Tibial artery (tissue), 4 donors: ENCODE measurements around the gene TMEM143.

Experiments
- DNase-seq, 2 donors: peaks; one replicate each; pipeline ENCODE4 v3.0.0-alpha.2; 2019
- H3K27ac ChIP-seq, 2 donors: fragments of 200-600 bp; sonication (generic) in 1 of 2; 1 replicate in 1 of 2; 2 replicates in 1 of 2; pipeline ENCODE4 v1.5.1; 2018 to 2019; ENCODE audit warnings: mild to moderate bottlenecking in 1 of 2
- H3K27me3 ChIP-seq, 2 donors: fragments of 200-600 bp; sonication (generic) in 1 of 2; one replicate each; pipeline versions ENCODE4 v1.5.1 to v1.6.0; 2016 to 2019
- H3K36me3 ChIP-seq, 3 donors: fragments of 200-600 bp; sonication (generic) in 2 of 3; one replicate each; pipeline ENCODE4 v1.5.1; 2016 to 2019; ENCODE audit warnings: mild to moderate bottlenecking in 2 of 3
- H3K4me1 ChIP-seq, 4 donors: fragments of 200-600 bp; sonication (generic) in 2 of 4; 1 replicate in 3 of 4; 2 replicates in 1 of 4; pipeline ENCODE4 v1.5.1; 2016 to 2019
- H3K4me3 ChIP-seq, 2 donors: fragments of 200-600 bp; sonication (generic) in 1 of 2; 1 replicate in 1 of 2; 2 replicates in 1 of 2; pipeline ENCODE4 v1.5.1; 2018 to 2019; ENCODE audit warnings: mild to moderate bottlenecking in 2 of 2
- H3K9me3 ChIP-seq, 3 donors: fragments of 200-600 bp; sonication (generic) in 1 of 3; one replicate each; pipeline ENCODE4 v1.5.1; 2016 to 2019
- intact Hi-C: fragments of 100-400 bp; cut with DNase I; formaldehyde crosslinking; loops from one replicate; pipeline ENCODE4 v1.15.0; 2023; ENCODE audit warnings: low total_unique reads
- TF ChIP-seq, protein P1 (sequence below), 2 experiments: fragments of 200-600 bp in 1 of 2; fragments of 450-650 bp in 1 of 2; IDR thresholded peaks; one replicate each; pipeline ENCODE4 v1.5.1; 2017 to 2019; ENCODE audit warnings: antibody characterized with exemption in 2 of 2, mild to moderate bottlenecking in 1 of 2, moderate library complexity in 1 of 2

TMEM143 gene

DNA sequence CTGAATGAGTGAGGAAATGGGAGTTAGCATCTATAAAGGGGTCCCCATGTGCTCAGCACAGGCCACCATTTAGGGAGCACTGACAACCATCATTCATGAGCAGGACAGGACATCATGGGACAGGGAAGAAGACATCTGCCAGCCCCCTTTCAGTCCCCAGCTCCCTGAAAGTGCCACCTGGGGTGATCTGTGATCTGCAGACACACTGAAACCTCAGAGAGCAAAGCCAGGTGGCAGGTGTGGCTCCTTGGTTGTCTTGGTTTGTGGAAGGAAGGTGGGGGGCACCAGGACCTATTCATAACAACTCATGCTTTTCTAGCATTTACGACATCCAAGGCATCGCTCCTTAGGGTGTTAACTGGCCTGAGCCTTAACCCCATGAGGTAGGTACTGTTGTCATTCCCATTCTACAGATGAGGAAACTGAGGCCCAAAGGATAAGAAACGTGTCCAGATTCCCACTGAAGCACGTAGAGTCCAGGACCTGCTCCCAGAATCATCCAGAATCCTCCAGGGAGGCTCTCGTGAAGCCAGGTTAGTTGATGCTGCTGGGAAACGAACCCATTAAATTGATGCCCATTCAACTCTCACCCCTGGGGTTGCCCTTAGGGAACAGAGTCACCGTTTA lies 21.8 kb upstream of the TMEM143 start:
- intact Hi-C loops = no loop called here

DNA sequence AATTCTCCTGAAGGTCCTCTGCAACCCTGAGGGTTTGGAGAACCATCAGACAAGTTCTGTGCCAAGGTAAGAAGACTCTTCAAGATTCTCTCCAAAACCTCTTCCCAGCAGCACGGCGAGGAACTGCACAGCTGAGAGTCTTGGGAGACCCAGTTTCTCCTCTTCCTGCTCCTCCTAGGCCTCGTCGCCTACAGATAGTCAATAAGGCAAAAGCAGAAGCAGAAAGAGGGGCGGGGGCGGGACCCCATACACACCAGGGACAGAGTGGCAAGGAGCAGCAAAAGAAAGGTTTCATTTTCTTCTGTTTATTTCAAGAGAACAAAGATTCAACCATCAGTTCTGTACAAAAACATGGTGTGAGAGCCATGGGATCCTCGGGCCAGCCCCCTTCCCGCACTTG lies 18.5 kb upstream of the TMEM143 start:
- no peaks in the 10 kb centered on the region for H3K27me3 ChIP-seq
- H3K27ac ChIP-seq = no peak overlapping the region
- no peak for DNase-seq
- H3K4me3 ChIP-seq = no peak overlapping the region
- TF ChIP-seq, protein P1, sequence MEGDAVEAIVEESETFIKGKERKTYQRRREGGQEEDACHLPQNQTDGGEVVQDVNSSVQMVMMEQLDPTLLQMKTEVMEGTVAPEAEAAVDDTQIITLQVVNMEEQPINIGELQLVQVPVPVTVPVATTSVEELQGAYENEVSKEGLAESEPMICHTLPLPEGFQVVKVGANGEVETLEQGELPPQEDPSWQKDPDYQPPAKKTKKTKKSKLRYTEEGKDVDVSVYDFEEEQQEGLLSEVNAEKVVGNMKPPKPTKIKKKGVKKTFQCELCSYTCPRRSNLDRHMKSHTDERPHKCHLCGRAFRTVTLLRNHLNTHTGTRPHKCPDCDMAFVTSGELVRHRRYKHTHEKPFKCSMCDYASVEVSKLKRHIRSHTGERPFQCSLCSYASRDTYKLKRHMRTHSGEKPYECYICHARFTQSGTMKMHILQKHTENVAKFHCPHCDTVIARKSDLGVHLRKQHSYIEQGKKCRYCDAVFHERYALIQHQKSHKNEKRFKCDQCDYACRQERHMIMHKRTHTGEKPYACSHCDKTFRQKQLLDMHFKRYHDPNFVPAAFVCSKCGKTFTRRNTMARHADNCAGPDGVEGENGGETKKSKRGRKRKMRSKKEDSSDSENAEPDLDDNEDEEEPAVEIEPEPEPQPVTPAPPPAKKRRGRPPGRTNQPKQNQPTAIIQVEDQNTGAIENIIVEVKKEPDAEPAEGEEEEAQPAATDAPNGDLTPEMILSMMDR (IDR thresholded peaks at IDR 0.05) = no peak
- H3K9me3 ChIP-seq = no peaks in the 10 kb centered on the region
- H3K4me1 ChIP-seq = no peaks in the 10 kb centered on the region
- intact Hi-C loops = no loop called here
- H3K36me3 ChIP-seq = peaks cover 51 to 70% (median 61%) of the 10 kb centered on the region in 3 donors

More for the DNA sequence above, 21.8 kb upstream of the TMEM143 start:
- no peak overlapping the region for H3K27ac ChIP-seq
- peaks cover 0 to 14% (median 8%) of the 10 kb centered on the region in 4 donors for H3K4me1 ChIP-seq
- H3K36me3 ChIP-seq = peaks cover 62 to 91% (median 80%) of the 10 kb centered on the region in 3 donors
- TF ChIP-seq, protein P1 (IDR thresholded peaks at IDR 0.05) = no peak
- no peak for DNase-seq
- H3K9me3 ChIP-seq = no peaks in the 10 kb centered on the region
- H3K4me3 ChIP-seq = no peak overlapping the region
- H3K27me3 ChIP-seq = no peaks in the 10 kb centered on the region

DNA sequence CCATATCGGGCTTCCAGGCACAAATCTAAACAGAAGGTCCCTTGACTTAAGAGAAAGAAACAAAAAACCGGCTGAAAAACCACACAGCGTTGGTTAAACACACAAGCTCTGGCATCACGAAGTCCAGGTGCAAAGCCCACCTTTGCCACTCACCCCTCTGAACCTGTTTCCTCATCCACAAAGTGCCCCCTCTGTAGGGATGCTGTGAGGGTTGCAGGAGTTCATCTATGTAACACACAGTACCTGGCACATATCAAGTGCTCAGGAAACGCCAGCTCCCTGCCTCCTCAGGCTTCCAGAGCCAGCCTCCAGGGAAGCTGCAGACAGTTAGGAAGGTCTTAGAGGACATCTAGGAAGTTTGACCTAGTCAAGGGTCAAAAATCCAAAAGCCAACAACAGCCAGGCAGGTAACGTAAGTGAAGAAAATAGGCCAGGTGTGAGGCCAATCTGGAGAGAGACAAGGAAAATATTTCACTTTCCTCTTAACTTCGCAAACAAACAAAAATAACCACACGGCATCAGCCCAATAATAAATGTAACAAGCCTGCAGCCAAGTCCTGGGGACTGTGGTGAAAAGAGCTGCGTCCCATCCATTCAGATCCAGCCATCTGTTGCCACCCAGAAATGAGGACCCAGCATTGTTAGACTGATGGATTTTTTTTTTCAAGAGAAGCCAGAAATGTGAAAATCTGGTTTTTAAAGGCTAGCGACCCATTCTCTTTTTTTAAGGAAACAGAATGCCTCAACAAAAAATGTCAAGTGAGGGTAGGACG lies 17.6 kb upstream of the TMEM143 start:
- Histone ChIP-seq H3K4me3 (no peak overlapping the region), H3K36me3 (peaks cover 42 to 61% (median 52%) of the 10 kb centered on the region in 3 donors), H3K4me1 (no peaks in the 10 kb centered on the region), H3K27me3 (no peaks in the 10 kb centered on the region), H3K9me3 (no peaks in the 10 kb centered on the region), H3K27ac (no peak overlapping the region)
- intact Hi-C loops = no loop called here
- TF ChIP-seq, protein P1 (IDR thresholded peaks at IDR 0.05) = no peak
- DNase-seq = no peak

DNA sequence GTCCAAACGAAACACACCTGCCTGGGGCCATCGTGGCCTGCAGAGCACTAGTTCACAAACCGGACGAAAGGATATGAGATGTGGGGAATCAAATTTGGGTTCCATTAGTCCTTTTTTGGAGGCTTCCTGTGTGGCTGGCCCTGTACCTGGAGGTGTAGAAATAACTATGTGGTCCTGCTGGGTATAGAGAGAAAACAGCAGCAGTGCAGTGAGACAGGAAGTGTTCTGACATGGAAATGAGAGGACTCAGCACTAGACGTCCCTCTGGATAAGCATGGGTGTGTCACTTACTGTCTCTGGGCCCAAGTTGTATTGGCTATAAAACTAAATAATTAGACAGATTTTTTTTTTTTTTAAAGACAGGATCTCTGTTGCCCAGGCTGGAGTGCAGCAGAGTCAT lies 15.3 kb upstream of the TMEM143 start:
- Histone ChIP-seq H3K27me3 (peaks cover 0 to 5% of the 10 kb centered on the region in 2 donors), H3K9me3 (no peaks in the 10 kb centered on the region), H3K4me1 (no peaks in the 10 kb centered on the region), H3K4me3 (no peak overlapping the region), H3K27ac (no peak overlapping the region), H3K36me3 (peaks cover 20 to 38% (median 29%) of the 10 kb centered on the region in 3 donors)
- intact Hi-C loops = no loop called here
- DNase-seq = no peak
- TF ChIP-seq, protein P1 (IDR thresholded peaks at IDR 0.05) = no peak

DNA sequence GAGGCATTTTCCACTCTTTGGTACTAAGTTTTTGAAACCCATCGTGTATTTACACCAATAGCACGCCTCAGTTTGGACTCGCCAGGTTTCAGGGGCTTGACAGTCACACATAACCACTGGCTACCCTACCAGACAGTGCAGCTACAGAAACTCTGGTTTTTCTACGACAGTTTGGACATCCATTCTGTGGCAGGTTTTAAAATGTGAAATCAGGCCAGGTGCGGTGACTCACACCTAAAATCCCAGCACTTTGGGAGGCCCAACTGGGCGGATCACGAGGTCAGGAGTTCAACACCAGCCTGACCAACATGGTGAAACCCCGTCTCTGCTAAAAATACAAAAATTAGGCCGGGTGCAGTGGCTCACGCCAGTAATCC lies 14.4 kb upstream of the TMEM143 start:
- intact Hi-C loops = no loop called here
- no peak for DNase-seq
- Histone ChIP-seq H3K27ac (no peak overlapping the region), H3K36me3 (peaks cover 11 to 29% (median 20%) of the 10 kb centered on the region in 3 donors), H3K27me3 (peaks cover 0 to 7% of the 10 kb centered on the region in 2 donors), H3K9me3 (no peaks in the 10 kb centered on the region), H3K4me3 (no peak overlapping the region), H3K4me1 (no peaks in the 10 kb centered on the region)
- TF ChIP-seq, protein P1 (IDR thresholded peaks at IDR 0.05) = no peak
